ENCODE data around the gene TUBA4B. TPM values are rescaled to one million over a fixed set of nuclear protein-coding genes. Genes with fewer than 3 reads are reported as not detected.
A peak's percentile ranks its signal among the peaks of the same experiment; 100 is the strongest.

TUBA4B gene
- total and polyA plus RNA-seq, 5 experiments from 2014 or later: not detected

DNA sequence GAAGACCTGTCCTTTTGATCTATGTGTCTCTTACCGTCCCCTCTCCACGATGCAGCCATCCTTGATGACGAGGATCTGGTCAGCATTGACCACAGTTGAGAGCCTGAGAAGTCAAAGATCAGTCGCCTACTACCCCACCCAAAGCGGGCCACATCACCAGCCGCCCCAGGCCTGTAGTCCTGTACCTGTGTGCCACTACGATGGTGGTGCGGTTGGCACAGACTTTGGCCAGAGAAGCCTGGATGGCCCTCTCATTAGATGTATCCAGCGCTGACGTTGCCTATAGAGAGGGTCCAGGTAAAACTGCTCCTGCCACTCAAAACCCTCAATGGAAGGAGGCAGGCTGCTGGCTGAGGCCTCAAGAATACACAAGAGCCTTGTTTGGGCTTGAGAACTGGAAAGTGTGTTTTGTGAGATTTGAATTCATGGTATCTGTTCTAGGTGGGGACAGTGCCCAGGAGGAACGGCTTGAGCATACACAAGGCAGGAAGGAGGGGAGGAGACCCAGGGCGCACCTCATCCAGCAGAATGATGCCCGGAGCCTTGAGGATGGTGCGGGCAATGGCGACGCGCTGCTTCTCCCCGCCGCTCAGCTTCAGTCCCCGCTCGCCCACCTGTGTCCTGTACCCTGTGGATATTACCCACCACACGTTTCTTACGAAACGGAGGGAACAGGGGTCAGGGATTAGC lies 42.7 kb upstream of the TUBA4B start:
- DNase-seq (peak in 1 of 10 donors; percentile 47), ATAC-seq (no peak)
- Mint-ChIP-seq H3K36me3 (peaks cover 0 to 30% (median 3%) of the 10 kb centered on the region in 3 donors), H3K9me3 (no peaks in the 10 kb centered on the region), H3K27me3 (no peaks in the 10 kb centered on the region), H3K4me3 (peak overlapping the region in 5 of 10 donors; percentile 49 to 93 (median 71)), H3K27ac (peak overlapping the region; percentile 79 to 98 (median 92)), H3K4me1 (peaks cover 18 to 59% (median 51%) of the 10 kb centered on the region in 4 donors)
- POLR2A ChIA-PET: interaction anchor here (1.4 to 23.9 kb wide), 6 partner anchors 8 to 51 kb away, joined by 3 to 674 read pairs (median 28); partner anchors contain the start of genes ABCB6, ANKZF1, ATG9A and CNPPD1

- DNase-seq (peak in 1 of 10 donors; percentile 37), ATAC-seq (no peak)
- H3K4me1 Mint-ChIP-seq: peaks cover 20 to 57% (median 50%) of the 10 kb centered on the region in 4 donors
- H3K4me3 Mint-ChIP-seq: peak overlapping the region in 9 of 10 donors; percentile 63 to 85 (median 72)
- H3K9me3 Mint-ChIP-seq: no peaks in the 10 kb centered on the region
- POLR2A ChIA-PET: interaction anchor here (0.9 to 23.9 kb wide), 10 partner anchors 13 to 84 kb away, joined by 3 to 674 read pairs (median 6); partner anchors contain the start of genes ANKZF1, ATG9A, CNPPD1 and GLB1L
- H3K36me3 Mint-ChIP-seq: peaks cover 0 to 30% (median 3%) of the 10 kb centered on the region in 3 donors
- H3K27me3 Mint-ChIP-seq: no peaks in the 10 kb centered on the region
- peak overlapping the region; percentile 87 to 98 (median 95) for H3K27ac Mint-ChIP-seq
These were observed 42.1 kb upstream of the TUBA4B start for GRCh38 chr2:219210886-219211362.

DNA sequence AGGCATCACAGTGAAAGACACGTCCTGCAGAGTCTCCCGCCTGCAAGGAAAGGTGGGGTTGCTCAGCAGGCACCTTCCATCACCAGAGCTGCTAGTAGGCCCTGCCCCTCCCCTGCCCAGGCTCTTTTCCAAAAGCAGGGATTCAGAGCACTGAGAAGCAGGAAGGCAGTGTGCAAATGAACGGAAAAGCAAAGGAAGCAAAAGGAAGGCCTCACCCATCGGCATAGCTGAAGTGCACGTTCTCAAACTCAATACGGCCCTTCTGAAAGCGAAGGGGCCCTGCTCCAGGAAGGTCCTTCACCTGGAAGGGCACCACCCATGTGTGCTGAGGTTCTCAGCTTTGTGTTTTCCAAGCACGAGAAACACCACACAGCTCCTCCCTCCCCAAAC lies 40.0 kb upstream of the TUBA4B start:
- Mint-ChIP-seq H3K4me1 (peaks cover 24 to 55% (median 47%) of the 10 kb centered on the region in 4 donors), H3K9me3 (no peaks in the 10 kb centered on the region), H3K27ac (peak overlapping the region in 2 of 10 donors; percentile 22 to 79), H3K4me3 (no peak overlapping the region), H3K27me3 (no peaks in the 10 kb centered on the region), H3K36me3 (peaks cover 0 to 26% (median 3%) of the 10 kb centered on the region in 3 donors)
- DNase-seq (peak in 1 of 10 donors; percentile 38), ATAC-seq (no peak)
- POLR2A ChIA-PET: interaction anchor here (1.4 to 23.9 kb wide), 6 partner anchors 32 to 66 kb away, joined by 3 to 674 read pairs (median 18); partner anchors contain the start of genes CNPPD1, DNAJB2, GLB1L and NHEJ1

DNA sequence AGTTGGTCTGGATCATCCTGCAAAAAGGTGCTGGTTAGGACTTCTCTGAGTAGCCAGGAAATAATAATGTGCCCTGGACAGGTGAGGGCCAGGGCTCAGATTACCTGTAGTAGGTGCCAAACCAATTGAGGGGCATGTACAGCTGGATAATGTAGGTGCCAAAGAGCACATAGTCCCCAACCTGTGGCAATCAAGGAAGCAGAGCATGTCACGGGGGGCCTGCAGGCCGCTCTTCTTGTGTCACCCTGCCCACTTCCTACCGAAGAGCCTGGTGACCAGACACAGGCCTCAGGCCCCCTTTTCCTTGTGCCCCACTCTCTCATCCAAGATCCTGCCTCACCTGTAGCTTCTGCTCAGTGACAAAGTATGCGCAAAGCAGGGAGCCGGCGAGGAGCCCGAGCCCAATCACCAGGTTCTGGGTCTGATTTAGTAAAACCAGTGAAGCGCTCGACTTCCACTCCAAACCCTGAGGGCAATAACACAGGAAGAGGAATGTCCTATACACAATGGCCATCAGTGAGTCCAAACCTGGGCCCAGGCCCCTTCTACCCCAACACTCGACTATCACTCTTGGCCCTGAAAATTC lies 39.5 kb upstream of the TUBA4B start:
- DNase-seq: no peak
- no peak for ATAC-seq
- Mint-ChIP-seq H3K4me1 (peaks cover 21 to 50% (median 44%) of the 10 kb centered on the region in 4 donors), H3K36me3 (peaks cover 0 to 20% (median 0%) of the 10 kb centered on the region in 3 donors), H3K27me3 (no peaks in the 10 kb centered on the region), H3K27ac (peak overlapping the region in 2 of 10 donors; percentile 22 to 79), H3K4me3 (peak overlapping the region in 1 of 10 donors; percentile 41), H3K9me3 (no peaks in the 10 kb centered on the region)
- POLR2A ChIA-PET: interaction anchor here (1.4 to 23.9 kb wide), 5 partner anchors 31 to 65 kb away, joined by 3 to 674 read pairs (median 10); partner anchors contain the start of genes CNPPD1, DNAJB2, GLB1L and NHEJ1

DNA sequence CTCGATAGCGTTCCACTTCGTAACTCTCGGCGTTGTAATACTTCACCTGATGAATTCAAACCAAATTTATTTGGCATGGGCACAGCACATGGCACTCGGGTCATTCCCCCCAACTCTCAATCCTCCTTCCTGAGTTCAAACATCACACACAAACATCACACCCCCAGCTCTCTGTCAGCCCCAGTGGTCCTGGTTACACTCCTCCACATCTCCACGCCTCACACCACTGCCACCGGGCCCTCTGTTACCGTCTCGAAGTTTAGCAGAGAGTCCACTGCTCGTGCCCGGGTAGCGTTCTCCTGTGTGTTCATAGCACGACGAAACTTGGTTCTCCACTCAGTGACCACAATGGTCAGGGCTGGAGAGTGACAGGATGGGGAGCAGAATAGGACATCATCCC lies 38.9 kb upstream of the TUBA4B start:
- Mint-ChIP-seq H3K9me3 (no peaks in the 10 kb centered on the region), H3K4me3 (no peak overlapping the region), H3K27me3 (no peaks in the 10 kb centered on the region), H3K27ac (peak overlapping the region in 1 of 10 donors; percentile 68), H3K4me1 (peaks cover 21 to 48% (median 40%) of the 10 kb centered on the region in 4 donors), H3K36me3 (peaks cover 0 to 15% (median 0%) of the 10 kb centered on the region in 3 donors)
- POLR2A ChIA-PET: interaction anchor here (1.1 to 23.9 kb wide), 6 partner anchors 8 to 65 kb away, joined by 3 to 674 read pairs (median 8); partner anchors contain the start of genes CNPPD1, DNAJB2, GLB1L and NHEJ1
- DNase-seq: no peak
- ATAC-seq: no peak

GRCh38 chr2:219214786-219215185 lies 38.3 kb upstream of the TUBA4B start:
- H3K27ac Mint-ChIP-seq: peak overlapping the region in 1 of 10 donors; percentile 27

DNA sequence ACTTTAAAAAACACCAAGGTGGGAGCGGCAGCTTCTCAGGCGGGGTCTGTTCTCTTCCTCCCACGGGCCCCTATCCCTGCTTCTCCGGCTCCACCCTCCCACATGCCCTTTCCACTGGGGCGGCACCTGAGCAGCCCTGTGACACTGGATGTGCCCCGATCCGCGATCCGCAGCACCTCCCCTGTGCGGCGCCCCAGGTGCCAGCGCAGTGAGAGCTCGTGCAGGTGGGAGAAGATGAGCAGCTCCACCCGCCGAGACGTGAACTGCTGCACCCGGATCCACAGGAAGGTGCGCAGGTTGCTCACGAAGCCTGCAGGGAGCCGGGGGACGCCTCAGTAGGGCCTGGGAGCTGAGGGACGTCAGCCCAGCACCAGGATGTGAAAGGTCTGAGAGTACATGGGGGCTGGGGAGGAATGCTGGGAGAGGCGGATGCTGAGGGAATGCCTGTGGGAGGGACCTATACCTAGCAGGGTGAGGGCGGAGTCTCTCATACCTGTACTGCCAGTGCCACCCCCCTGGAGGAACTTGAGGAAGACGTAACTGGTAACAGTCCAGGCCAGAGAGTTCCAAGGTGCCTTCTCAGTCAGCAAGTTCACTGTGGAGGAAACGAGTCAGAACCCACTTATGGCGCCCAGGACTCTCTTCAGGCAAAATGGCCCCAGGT lies 37.0 kb upstream of the TUBA4B start:
- Mint-ChIP-seq H3K27me3 (no peaks in the 10 kb centered on the region), H3K4me1 (peaks cover 17 to 40% (median 31%) of the 10 kb centered on the region in 4 donors), H3K36me3 (peaks cover 0 to 21% (median 1%) of the 10 kb centered on the region in 3 donors), H3K9me3 (no peaks in the 10 kb centered on the region), H3K27ac (peak overlapping the region in 2 of 10 donors; percentile 8 to 14), H3K4me3 (peak overlapping the region in 1 of 10 donors; percentile 20)
- POLR2A ChIA-PET: interaction anchor here (0.9 to 5.0 kb wide), 5 partner anchors 8 to 39 kb away, joined by 3 to 50 read pairs (median 18); partner anchors contain the start of genes ANKZF1, ATG9A, CNPPD1 and TUBA4A
- peak in 1 of 10 donors; percentile 51 for DNase-seq
- ATAC-seq: no peak

More at GRCh38 chr2:219214786-219215185, 38.3 kb upstream of the TUBA4B start:
- H3K36me3 Mint-ChIP-seq: peaks cover 0 to 12% (median 0%) of the 10 kb centered on the region in 3 donors
- no peaks in the 10 kb centered on the region for H3K27me3 Mint-ChIP-seq
- H3K4me3 Mint-ChIP-seq: no peak overlapping the region
- ATAC-seq (no peak), DNase-seq (no peak)
- POLR2A ChIA-PET: interaction anchor here (1.1 to 9.9 kb wide), 5 partner anchors 9 to 64 kb away, joined by 3 to 134 read pairs (median 10); partner anchors contain the start of genes CNPPD1, DNAJB2, NHEJ1 and TUBA4A
- H3K4me1 Mint-ChIP-seq: peaks cover 20 to 48% (median 39%) of the 10 kb centered on the region in 4 donors
- no peaks in the 10 kb centered on the region for H3K9me3 Mint-ChIP-seq

DNA sequence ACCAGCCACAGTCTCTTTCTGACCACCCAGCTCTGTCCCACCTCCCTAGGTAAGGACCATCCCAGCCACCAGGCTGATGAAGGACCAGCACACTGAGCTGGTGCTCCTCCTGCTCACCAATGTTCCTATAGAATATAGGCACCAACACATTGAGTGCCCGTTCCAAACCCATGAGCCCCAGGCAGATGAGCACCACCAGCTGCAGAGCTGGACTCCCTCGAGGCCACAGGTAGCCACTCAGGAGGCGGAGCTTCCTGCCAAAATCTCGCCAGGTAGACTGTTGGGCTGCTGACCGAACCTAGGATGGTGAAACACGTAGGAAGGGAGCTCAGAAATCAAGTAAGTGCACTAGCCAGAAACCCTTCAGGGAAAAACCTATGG lies 36.5 kb upstream of the TUBA4B start:
- DNase-seq: no peak
- POLR2A ChIA-PET: interaction anchor here (0.9 to 5.0 kb wide), 5 partner anchors 9 to 40 kb away, joined by 3 to 50 read pairs (median 18); partner anchors contain the start of genes ANKZF1, ATG9A, CNPPD1 and TUBA4A
- H3K4me3 Mint-ChIP-seq: peak overlapping the region in 3 of 10 donors; percentile 12 to 40 (median 20)
- H3K36me3 Mint-ChIP-seq: peaks cover 0 to 25% (median 4%) of the 10 kb centered on the region in 3 donors
- peaks cover 15 to 38% (median 26%) of the 10 kb centered on the region in 4 donors for H3K4me1 Mint-ChIP-seq
- peak overlapping the region in 2 of 10 donors; percentile 20 to 47 for H3K27ac Mint-ChIP-seq
- no peaks in the 10 kb centered on the region for H3K27me3 Mint-ChIP-seq
- ATAC-seq: no peak
- H3K9me3 Mint-ChIP-seq: no peaks in the 10 kb centered on the region

GRCh38 chr2:219218217-219218731 lies 34.8 kb upstream of the TUBA4B start:
- Mint-ChIP-seq H3K27ac (peak overlapping the region; percentile 17 to 87 (median 74)), H3K4me1 (peaks cover 17 to 31% (median 26%) of the 10 kb centered on the region in 4 donors), H3K27me3 (no peaks in the 10 kb centered on the region), H3K4me3 (peak overlapping the region; percentile 75 to 91 (median 82)), H3K9me3 (no peaks in the 10 kb centered on the region), H3K36me3 (peaks cover 0 to 42% (median 6%) of the 10 kb centered on the region in 3 donors)
- POLR2A ChIA-PET: interaction anchor here (0.6 to 5.0 kb wide), 11 partner anchors 10 to 964 kb away, joined by 3 to 62 read pairs (median 6); partner anchors contain the start of genes ANKZF1, ATG9A, CNPPD1 and DNPEP
- peak; percentile 49 to 52 for ATAC-seq
- DNase-seq: peak in 2 of 10 donors; percentile 21 to 33

GRCh38 chr2:219218732-219219701 lies 34.0 kb upstream of the TUBA4B start, which contains the start of gene ABCB6:
ABCB6 (minus strand) TSS chr2:219218958; CDS start chr2:219218673, 285 bp downstream.
- H3K9me3 Mint-ChIP-seq: no peaks in the 10 kb centered on the region
- POLR2A ChIA-PET: interaction anchor here (0.6 to 5.0 kb wide), 11 partner anchors 9 to 965 kb away, joined by 3 to 62 read pairs (median 6); partner anchors contain the start of genes ANKZF1, ATG9A, CNPPD1 and DNAJB2
- DNase-seq (peak; percentile 74 to 94 (median 84)), ATAC-seq (peak; percentile 92)
- peak within 1 kb of the TSS; percentile 17 to 89 (median 82) for H3K27ac Mint-ChIP-seq
- peaks cover 0 to 48% (median 11%) of the 10 kb centered on the region in 3 donors for H3K36me3 Mint-ChIP-seq
- H3K4me3 Mint-ChIP-seq: peak within 1 kb of the TSS; percentile 75 to 91 (median 82)
- H3K4me1 Mint-ChIP-seq: peaks cover 17 to 31% (median 26%) of the 10 kb centered on the region in 4 donors
- no peaks in the 10 kb centered on the region for H3K27me3 Mint-ChIP-seq
